GM12864 (cell line): Measurements from ENCODE around the gene KCNMA1.

Experiments used
- DNase-seq: peaks from one replicate; pipeline ENCODE4 v3.0.0-alpha.2; 2011; ENCODE audit warnings: low read depth
- H3K4me3 ChIP-seq: 2 replicates; pipeline ENCODE4 v1.5.1; 2011; ENCODE audit warnings: mild to moderate bottlenecking, low read depth, low read length, control low read depth
- CTCF ChIP-seq: IDR thresholded peaks from 2 replicates; pipeline ENCODE4 v1.5.1; 2011; ENCODE audit warnings: low read depth, mild to moderate bottlenecking, moderate library complexity, low read length, control low read depth, inconsistent platforms; ENCODE audit errors: missing control alignments

The KCNMA1 gene

GRCh38 chr10:77361426-77361825 is 276.2 kb downstream of the KCNMA1 start:
- no peak for TF ChIP-seq CTCF
- H3K4me3 ChIP-seq = no peak overlapping the region
- no peak for DNase-seq

GRCh38 chr10:77360835-77361234 is 276.8 kb downstream of the KCNMA1 start:
- DNase-seq = no peak
- H3K4me3 ChIP-seq = no peak overlapping the region
- no peak for TF ChIP-seq CTCF

GRCh38 chr10:77359950-77360520 is 277.6 kb downstream of the KCNMA1 start:
- TF ChIP-seq CTCF = no peak
- no peak overlapping the region for H3K4me3 ChIP-seq
- no peak for DNase-seq

GRCh38 chr10:77359287-77359691 is 278.3 kb downstream of the KCNMA1 start:
- TF ChIP-seq CTCF = no peak
- DNase-seq = no peak
- no peak overlapping the region for H3K4me3 ChIP-seq

GRCh38 chr10:77358656-77359055 is 279.0 kb downstream of the KCNMA1 start:
- no peak for TF ChIP-seq CTCF
- H3K4me3 ChIP-seq = no peak overlapping the region
- DNase-seq = no peak

- no peak for TF ChIP-seq CTCF
- H3K4me3 ChIP-seq = no peak overlapping the region
- no peak for DNase-seq
Observed at GRCh38 chr10:77357611-77358310, 279.8 kb downstream of the KCNMA1 start.

GRCh38 chr10:77357185-77357584 is 280.4 kb downstream of the KCNMA1 start:
- DNase-seq = no peak
- H3K4me3 ChIP-seq = no peak overlapping the region
- no peak for TF ChIP-seq CTCF
